RWPE2 (cell line): ENCODE results near the gene TSPAN17.

Source experiments
- ATAC-seq: fragments of 200-7000 bp; cut with Tn5 transposase; 3 replicates; pipeline ENCODE4 v1.9.1; 2021; ENCODE audit warnings: low read depth
- DNase-seq: peaks from one replicate; pipeline ENCODE4 v3.0.0-alpha.2; 2020; ENCODE audit warnings: low spot score
- H3K27ac ChIP-seq: fragments of 450-650 bp; 2 replicates; pipeline ENCODE4 v1.5.1; 2017; ENCODE audit warnings: mild to moderate bottlenecking; ENCODE audit not compliant: poor library complexity, severe bottlenecking
- H3K27me3 ChIP-seq: fragments of 250-450 bp; sonication (Bioruptor Pico); 2 replicates; pipeline ENCODE4 v1.5.1; 2021; ENCODE audit warnings: mild to moderate bottlenecking, moderate library complexity; ENCODE audit not compliant: insufficient read depth, poor library complexity, severe bottlenecking
- H3K36me3 ChIP-seq: fragments of 250-450 bp; sonication (Bioruptor Pico); 2 replicates; pipeline ENCODE4 v1.5.1; 2020; ENCODE audit warnings: low read depth, mild to moderate bottlenecking, moderate library complexity
- H3K4me1 ChIP-seq: fragments of 250-450 bp; sonication (Bioruptor Pico); 2 replicates; pipeline ENCODE4 v1.5.1; 2021; ENCODE audit warnings: mild to moderate bottlenecking, moderate library complexity; ENCODE audit not compliant: insufficient read depth, poor library complexity, severe bottlenecking
- H3K4me3 ChIP-seq: fragments of 250-450 bp; sonication (Bioruptor Pico); 2 replicates; pipeline ENCODE4 v1.5.1; 2021; ENCODE audit warnings: mild to moderate bottlenecking, moderate library complexity; ENCODE audit not compliant: severe bottlenecking
- H3K9me3 ChIP-seq: fragments of 250-450 bp; sonication (Bioruptor Pico); 2 replicates; pipeline ENCODE4 v1.5.1; 2021; ENCODE audit warnings: mild to moderate bottlenecking, moderate library complexity; ENCODE audit not compliant: severe bottlenecking
- CTCF ChIP-seq: fragments of 450-650 bp; IDR thresholded peaks from one replicate; pipeline ENCODE4 v1.5.1; 2017; ENCODE audit warnings: mild to moderate bottlenecking, moderate library complexity; ENCODE audit not compliant: poor library complexity, severe bottlenecking

TSPAN17 gene

GRCh38 chr5:176610435-176610773 lies 36.9 kb upstream of the TSPAN17 start:
- no peaks in the 10 kb centered on the region for H3K9me3 ChIP-seq
- ATAC-seq (no peak), DNase-seq (no peak)
- peak overlapping the region; percentile 26 for H3K27ac ChIP-seq
- peaks cover 3% of the 10 kb centered on the region for H3K27me3 ChIP-seq
- no peaks in the 10 kb centered on the region for H3K36me3 ChIP-seq
- no peak for TF ChIP-seq CTCF
- peaks cover 8% of the 10 kb centered on the region for H3K4me1 ChIP-seq
- H3K4me3 ChIP-seq: peak overlapping the region; percentile 98

DNA sequence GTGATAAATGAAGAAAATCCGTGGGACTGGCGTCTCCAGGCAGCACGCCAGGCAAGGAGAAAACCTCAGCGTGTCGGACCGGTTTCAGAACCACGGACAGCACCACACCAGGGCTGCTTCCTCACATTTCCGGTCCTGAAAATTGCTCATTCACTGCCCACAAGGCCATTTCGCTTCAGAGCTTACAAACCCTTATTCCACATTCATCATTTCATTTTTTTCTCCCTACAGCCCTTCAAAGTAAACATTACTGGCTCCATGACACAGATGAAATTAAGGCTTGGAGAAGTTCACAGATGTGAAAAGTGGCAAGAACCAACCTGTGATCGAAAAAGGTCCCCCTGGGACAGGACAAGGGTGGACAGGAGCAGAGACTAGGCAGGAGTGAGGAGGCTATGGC lies 35.8 kb upstream of the TSPAN17 start:
- Histone ChIP-seq H3K27me3 (peaks cover 3% of the 10 kb centered on the region), H3K9me3 (no peaks in the 10 kb centered on the region), H3K36me3 (no peaks in the 10 kb centered on the region), H3K4me1 (peaks cover 8% of the 10 kb centered on the region), H3K27ac (no peak overlapping the region), H3K4me3 (no peak overlapping the region)
- ATAC-seq (no peak), DNase-seq (peak; percentile 87)
- TF ChIP-seq CTCF: no peak

- ATAC-seq (no peak), DNase-seq (no peak)
- Histone ChIP-seq H3K36me3 (no peaks in the 10 kb centered on the region), H3K27ac (no peak overlapping the region), H3K27me3 (peaks cover 3% of the 10 kb centered on the region), H3K4me3 (no peak overlapping the region), H3K4me1 (peaks cover 8% of the 10 kb centered on the region), H3K9me3 (no peaks in the 10 kb centered on the region)
- no peak for TF ChIP-seq CTCF
Observed at GRCh38 chr5:176612008-176612407, 35.3 kb upstream of the TSPAN17 start.

- H3K4me3 ChIP-seq: no peak overlapping the region
- no peak overlapping the region for H3K27ac ChIP-seq
- H3K36me3 ChIP-seq: no peaks in the 10 kb centered on the region
- DNase-seq (no peak), ATAC-seq (no peak)
- peaks cover 8% of the 10 kb centered on the region for H3K4me1 ChIP-seq
- no peak for TF ChIP-seq CTCF
- H3K9me3 ChIP-seq: no peaks in the 10 kb centered on the region
- H3K27me3 ChIP-seq: peaks cover 3% of the 10 kb centered on the region
Observed at GRCh38 chr5:176612855-176613254, 34.4 kb upstream of the TSPAN17 start.

- DNase-seq: peak; percentile 86
- Histone ChIP-seq H3K27me3 (peaks cover 10% of the 10 kb centered on the region), H3K9me3 (no peaks in the 10 kb centered on the region), H3K4me1 (peaks cover 8% of the 10 kb centered on the region), H3K4me3 (no peak overlapping the region), H3K36me3 (no peaks in the 10 kb centered on the region), H3K27ac (no peak overlapping the region)
- TF ChIP-seq CTCF: no peak
- ATAC-seq: peak; percentile 68
Observed at GRCh38 chr5:176614805-176615478, 32.3 kb upstream of the TSPAN17 start.
